Caco-2 (cell line): ENCODE measurements around the gene GAD1. TPM values are rescaled to one million over a fixed set of nuclear protein-coding genes. Genes with fewer than 3 reads are reported as not detected.

Experiments
- BruUV-seq: library from RNA; stranded (reverse); fragments of 400-500 nt; replicated peaks from 2 replicates; lab custom pipeline; 2021; lab: Mats Ljungman, UMichigan
- CTCF ChIA-PET: fragments of 300-600 bp; sonication (Branson Sonifier 250); formaldehyde crosslinking; loops from one replicate; lab custom pipeline; 2022; ENCODE audit warnings: antibody characterized with exemption; lab: Charles Lee
- POLR2A ChIA-PET: fragments of 300-600 bp; sonication (Branson Sonifier 250); formaldehyde crosslinking; loops from one replicate; lab custom pipeline; 2022; ENCODE audit warnings: antibody characterized with exemption; lab: Charles Lee
- DNase-seq, 2 experiments: peaks; one replicate each; pipeline versions ENCODE4 v3.0.0 to v3.0.0-alpha.2; 2020 to 2022
- H3K27me3 ChIP-seq: replicated peaks from 2 replicates; pipeline ENCODE4 v1.6.0; 2011; ENCODE audit warnings: low read length; ENCODE audit not compliant: control insufficient read depth, insufficient read depth
- H3K36me3 ChIP-seq: 2 replicates; pipeline ENCODE4 v1.5.1; 2011; ENCODE audit warnings: low read length; ENCODE audit not compliant: control insufficient read depth, insufficient read depth
- H3K4me1 ChIP-seq: fragments of 250-450 bp; sonication (Bioruptor Pico); 2 replicates; pipeline ENCODE4 v1.5.1; 2020; ENCODE audit warnings: mild to moderate bottlenecking
- H3K4me3 ChIP-seq: 2 replicates; pipeline ENCODE4 v1.5.1; 2011; ENCODE audit warnings: low read depth, mild to moderate bottlenecking, control low read depth, low read length
- H3K9me3 ChIP-seq: fragments of 250-450 bp; sonication (Bioruptor Pico); 2 replicates; pipeline ENCODE4 v1.5.1; 2020; ENCODE audit warnings: mild to moderate bottlenecking, moderate library complexity
- H3K27ac Mint-ChIP-seq: one replicate; pipeline ENCODE4 v1.8.0; 2022; ENCODE audit warnings: mixed read lengths; ENCODE audit not compliant: unreplicated experiment
- H3K27me3 Mint-ChIP-seq: one replicate; pipeline ENCODE4 v1.8.0; 2022; ENCODE audit warnings: mixed read lengths; ENCODE audit not compliant: insufficient read depth, unreplicated experiment
- H3K36me3 Mint-ChIP-seq: one replicate; pipeline ENCODE4 v1.8.0; 2022; ENCODE audit warnings: mild to moderate bottlenecking, mixed read lengths; ENCODE audit not compliant: insufficient read depth, unreplicated experiment
- H3K4me1 Mint-ChIP-seq: one replicate; pipeline ENCODE4 v1.8.0; 2022; ENCODE audit warnings: low read depth, mixed read lengths; ENCODE audit not compliant: unreplicated experiment
- H3K4me3 Mint-ChIP-seq: one replicate; pipeline ENCODE4 v1.8.0; 2022; ENCODE audit warnings: mild to moderate bottlenecking, moderate library complexity, mixed read lengths; ENCODE audit not compliant: unreplicated experiment
- H3K9me3 Mint-ChIP-seq: one replicate; pipeline ENCODE4 v1.8.0; 2022; ENCODE audit warnings: mixed read lengths; ENCODE audit not compliant: unreplicated experiment
- intact Hi-C: fragments of 100-400 bp; cut with micrococcal nuclease; formaldehyde crosslinking; loops from one replicate; pipeline ENCODE4 v1.10.0; 2022; ENCODE audit not compliant: unreplicated experiment
- total RNA-seq: library from RNA; stranded (reverse); gene quantifications from 2 replicates; pipeline ENCODE4 v1.2.3, GENCODE V29; 2022
- TF ChIP-seq, protein P1 (sequence below), 2 experiments: fragments of 200-600 bp in 1 of 2; IDR thresholded peaks; 1 replicate in 1 of 2; 2 replicates in 1 of 2; pipeline versions ENCODE4 v1.5.1 to v1.8.0; 2011 to 2022; ENCODE audit warnings: antibody characterized with exemption in 1 of 2, control low read depth in 1 of 2, inconsistent platforms in 1 of 2, low read depth in 1 of 2, low read length in 1 of 2, mild to moderate bottlenecking in 1 of 2, moderate library complexity in 1 of 2; ENCODE audit not compliant: insufficient read depth in 1 of 2, severe bottlenecking in 1 of 2, unreplicated experiment in 1 of 2

GAD1 gene
- total RNA-seq, 1 experiment from 2014 or later = 14.7 TPM

DNA sequence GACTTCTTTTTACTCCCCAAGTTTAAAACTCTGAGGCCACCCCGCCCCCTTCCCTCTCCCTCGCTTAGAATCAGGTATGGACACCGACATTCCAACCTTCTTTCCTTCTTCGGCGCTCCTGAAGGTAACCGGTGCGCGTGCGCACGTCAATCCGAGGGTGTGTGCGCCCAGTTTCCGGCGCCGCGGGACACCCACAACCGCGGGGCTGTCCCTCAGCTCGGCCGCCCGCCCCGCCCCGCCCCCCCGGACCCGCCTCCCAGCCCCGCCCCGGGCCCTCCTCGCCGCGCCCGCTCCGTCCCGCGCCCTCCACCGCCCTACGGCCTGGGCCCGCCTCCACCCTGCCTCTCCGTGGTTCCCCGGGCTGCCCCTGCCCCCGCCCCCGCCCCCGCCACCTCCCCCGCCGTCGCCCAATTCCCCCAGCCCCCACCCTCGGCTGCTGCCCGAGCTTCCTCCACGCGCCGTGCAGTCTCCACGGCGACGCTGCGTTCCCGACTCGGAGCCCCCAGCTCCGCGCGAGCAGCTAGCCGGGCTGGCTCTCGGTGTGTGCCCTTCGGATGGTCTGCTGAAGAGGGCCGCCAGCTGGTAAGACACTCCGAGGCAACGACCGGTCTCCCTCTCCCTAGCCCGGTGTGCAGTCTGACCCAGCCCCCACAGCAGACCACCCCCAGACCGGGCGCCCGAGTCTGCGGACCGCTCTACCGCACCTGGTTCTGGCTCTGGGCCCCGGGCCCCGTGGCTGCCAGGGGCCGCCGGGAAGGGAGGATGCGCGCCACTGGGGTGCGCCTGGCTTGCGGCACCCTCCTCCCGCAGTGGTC lies 45.9 kb upstream of the GAD1 start:
- Histone ChIP-seq H3K4me3 (peak overlapping the region; percentile 80), H3K36me3 (no peaks in the 10 kb centered on the region; the same call in 1 of the 2 replicates), H3K9me3 (no peaks in the 10 kb centered on the region), H3K4me1 (peaks cover 37% of the 10 kb centered on the region), H3K27me3 (no peaks in the 10 kb centered on the region)
- intact Hi-C loops = loop anchor here (1.0 to 2.0 kb wide), 3 partner anchors 32 to 56 kb away; partner anchors contain the start of gene SP5
- Mint-ChIP-seq H3K4me3 (peak overlapping the region; percentile 93), H3K36me3 (peaks cover 20% of the 10 kb centered on the region), H3K9me3 (no peaks in the 10 kb centered on the region), H3K27me3 (no peaks in the 10 kb centered on the region), H3K27ac (peak overlapping the region; percentile 97), H3K4me1 (peaks cover 19% of the 10 kb centered on the region)
- TF ChIP-seq, protein P1, sequence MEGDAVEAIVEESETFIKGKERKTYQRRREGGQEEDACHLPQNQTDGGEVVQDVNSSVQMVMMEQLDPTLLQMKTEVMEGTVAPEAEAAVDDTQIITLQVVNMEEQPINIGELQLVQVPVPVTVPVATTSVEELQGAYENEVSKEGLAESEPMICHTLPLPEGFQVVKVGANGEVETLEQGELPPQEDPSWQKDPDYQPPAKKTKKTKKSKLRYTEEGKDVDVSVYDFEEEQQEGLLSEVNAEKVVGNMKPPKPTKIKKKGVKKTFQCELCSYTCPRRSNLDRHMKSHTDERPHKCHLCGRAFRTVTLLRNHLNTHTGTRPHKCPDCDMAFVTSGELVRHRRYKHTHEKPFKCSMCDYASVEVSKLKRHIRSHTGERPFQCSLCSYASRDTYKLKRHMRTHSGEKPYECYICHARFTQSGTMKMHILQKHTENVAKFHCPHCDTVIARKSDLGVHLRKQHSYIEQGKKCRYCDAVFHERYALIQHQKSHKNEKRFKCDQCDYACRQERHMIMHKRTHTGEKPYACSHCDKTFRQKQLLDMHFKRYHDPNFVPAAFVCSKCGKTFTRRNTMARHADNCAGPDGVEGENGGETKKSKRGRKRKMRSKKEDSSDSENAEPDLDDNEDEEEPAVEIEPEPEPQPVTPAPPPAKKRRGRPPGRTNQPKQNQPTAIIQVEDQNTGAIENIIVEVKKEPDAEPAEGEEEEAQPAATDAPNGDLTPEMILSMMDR (IDR thresholded peaks at IDR 0.05; ENCODE audit: insufficient read depth in 1 of 2, low read depth in 1 of 2, low read length in 1 of 2, severe bottlenecking in 1 of 2, unreplicated experiment in 1 of 2) = no peak
- BruUV-seq = no TSS peak
- POLR2A ChIA-PET = interaction anchor here (0.8 to 1.5 kb wide), 5 partner anchors 27 to 363 kb away, joined by 3 to 10 read pairs (median 7); partner anchors contain the start of genes GORASP2 and SP5
- DNase-seq = peak; percentile 93
- CTCF ChIA-PET = interaction anchor here (0.6 to 1.5 kb wide), 7 partner anchors 32 to 410 kb away, joined by 3 to 5 read pairs (median 3); partner anchors contain the start of gene GORASP2

DNA sequence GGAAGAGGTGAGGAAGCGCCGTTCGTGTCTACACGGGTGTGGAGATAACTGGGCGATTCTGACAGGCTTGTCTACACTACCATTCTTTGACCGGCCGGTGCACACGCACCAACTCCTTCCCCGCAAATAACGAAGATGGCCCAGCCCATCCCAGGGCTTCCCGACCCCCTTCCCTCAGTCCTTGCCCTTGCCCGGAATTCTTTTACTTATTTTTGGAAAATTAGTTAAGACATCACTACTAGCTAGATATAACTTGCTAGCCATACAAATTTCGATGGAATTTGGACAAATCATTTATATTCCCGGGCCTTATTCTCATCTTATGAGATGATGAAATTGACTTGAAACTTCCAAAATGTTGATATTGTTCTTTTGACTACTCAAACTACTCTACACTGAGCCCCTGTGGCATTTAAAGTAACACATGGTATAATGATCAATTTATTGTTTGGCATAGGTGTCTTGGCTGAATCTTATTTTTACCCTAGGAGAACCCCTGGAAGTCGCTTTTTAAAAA lies 45.2 kb upstream of the GAD1 start:
- H3K4me3 ChIP-seq = peak overlapping the region; percentile 80
- Mint-ChIP-seq H3K36me3 (peaks cover 20% of the 10 kb centered on the region), H3K27ac (peak overlapping the region; percentile 97), H3K4me3 (peak overlapping the region; percentile 93), H3K9me3 (no peaks in the 10 kb centered on the region), H3K4me1 (peaks cover 19% of the 10 kb centered on the region), H3K27me3 (no peaks in the 10 kb centered on the region)
- ChIA-PET POLR2A (interaction anchor here (1.1 kb wide), 1 partner anchor 158 kb away, joined by 3 read pairs; the partner anchor contains the start of gene GORASP2), CTCF (no interaction called here)
- DNase-seq = no peak
- no peaks in the 10 kb centered on the region for H3K9me3 ChIP-seq
- H3K4me1 ChIP-seq = peaks cover 30% of the 10 kb centered on the region
- no peaks in the 10 kb centered on the region; the same call in 1 of the 2 replicates for H3K36me3 ChIP-seq
- BruUV-seq = no TSS peak
- TF ChIP-seq, protein P1 (IDR thresholded peaks at IDR 0.05; ENCODE audit: insufficient read depth in 1 of 2, low read depth in 1 of 2, low read length in 1 of 2, severe bottlenecking in 1 of 2, unreplicated experiment in 1 of 2) = no peak
- intact Hi-C loops = loop anchor here (2.0 kb wide), 1 partner anchor 33 kb away; no protein-coding TSS in a partner anchor
- H3K27me3 ChIP-seq = no peaks in the 10 kb centered on the region

DNA sequence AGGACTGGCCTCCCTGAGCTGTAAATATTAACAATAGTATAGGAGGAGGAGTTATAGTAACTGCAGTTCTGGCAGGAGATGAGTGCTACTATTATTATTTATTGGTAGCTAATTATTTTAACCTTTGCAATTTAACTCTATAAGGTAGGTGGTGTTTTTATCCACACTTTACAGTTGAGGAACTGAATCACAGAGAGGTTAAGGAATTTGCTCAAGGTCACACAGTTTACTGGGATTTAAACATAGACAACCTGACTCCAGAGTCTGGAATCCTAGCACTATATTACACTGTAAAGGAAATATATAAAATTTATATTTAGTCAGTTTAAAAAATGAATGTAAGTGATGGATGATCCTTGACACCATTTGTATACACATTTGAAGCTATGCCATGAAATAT lies 44.4 kb upstream of the GAD1 start:
- Histone ChIP-seq H3K36me3 (no peaks in the 10 kb centered on the region; the same call in 1 of the 2 replicates), H3K27me3 (no peaks in the 10 kb centered on the region), H3K9me3 (no peaks in the 10 kb centered on the region), H3K4me3 (peak overlapping the region; percentile 6), H3K4me1 (peaks cover 22% of the 10 kb centered on the region)
- ChIA-PET CTCF (no interaction called here), POLR2A (no interaction called here)
- intact Hi-C loops = no loop called here
- Mint-ChIP-seq H3K36me3 (peaks cover 20% of the 10 kb centered on the region), H3K9me3 (no peaks in the 10 kb centered on the region), H3K27ac (peak overlapping the region; percentile 97), H3K4me1 (peaks cover 19% of the 10 kb centered on the region), H3K4me3 (peak overlapping the region; percentile 93), H3K27me3 (no peaks in the 10 kb centered on the region)
- TF ChIP-seq, protein P1 (IDR thresholded peaks at IDR 0.05; ENCODE audit: insufficient read depth in 1 of 2, low read depth in 1 of 2, low read length in 1 of 2, severe bottlenecking in 1 of 2, unreplicated experiment in 1 of 2) = no peak
- no TSS peak for BruUV-seq
- DNase-seq = no peak
